HepG2 (cell line): ENCODE results near the gene FGFR2. TPM values are rescaled to one million over a fixed set of nuclear protein-coding genes. Genes with fewer than 3 reads are reported as not detected.

Experiments
- ATAC-seq: fragments of 200-7000 bp; cut with Tn5 transposase; 3 replicates; pipeline ENCODE4 v1.9.1; 2020; ENCODE audit warnings: mild to moderate bottlenecking, moderate library complexity
- BruUV-seq: library from RNA; stranded (reverse); fragments of 400-500 nt; replicated peaks from 2 replicates; lab custom pipeline; 2021; lab: Mats Ljungman, UMichigan
- CTCF ChIA-PET: fragments of 300-600 bp; formaldehyde crosslinking; extraction: SDS; loops from one replicate; lab custom pipeline; 2021; ENCODE audit warnings: low total read pairs, inconsistent platforms, low intra/inter-chr PET ratio; lab: Yijun Ruan, JAX
- POLR2A ChIA-PET: fragments of 350-600 bp; sonication (Branson Sonifier 250); formaldehyde crosslinking; loops from one replicate; lab custom pipeline; 2020; ENCODE audit warnings: antibody characterized with exemption, inconsistent platforms; lab: Yijun Ruan, JAX
- DNase-seq: peaks from one replicate; pipeline ENCODE4 v3.0.0-alpha.2; 2015; ENCODE audit warnings: low spot score
- FAIRE-seq: peaks from 3 replicates; lab custom pipeline; 2011; peaks lifted over from hg19 to GRCh38; lab: Jason Lieb, UNC
- H2AFZ ChIP-seq: one replicate; pipeline ENCODE4 v1.6.1; 2011; ENCODE audit warnings: low read length, inconsistent platforms
- H3K27ac ChIP-seq: fragments of 300-600 bp; 3 replicates; pipeline ENCODE4 v1.8.0; 2011; ENCODE audit warnings: mixed run types, mild to moderate bottlenecking, mixed read lengths, low read length, inconsistent platforms; ENCODE audit not compliant: insufficient read depth; ENCODE audit errors: extremely low read length
- H3K27me3 ChIP-seq, 2 experiments: fragments of 200-600 bp in 1 of 2; 2 replicates in 1 of 2; 3 replicates in 1 of 2; pipeline versions ENCODE4 v1.6.0 to v1.8.0; 2011; ENCODE audit warnings: low read length in 2 of 2, mild to moderate bottlenecking in 2 of 2, moderate library complexity in 2 of 2, inconsistent platforms in 1 of 2; ENCODE audit not compliant: insufficient read depth in 2 of 2, control insufficient read depth in 1 of 2
- H3K36me3 ChIP-seq, 2 experiments: fragments of 200-600 bp in 1 of 2; replicated peaks in 1 of 2; 2 replicates in 1 of 2; 3 replicates in 1 of 2; pipeline versions ENCODE4 v1.5.1 to v1.8.0; 2011; ENCODE audit warnings: low read length in 2 of 2, inconsistent platforms in 1 of 2; ENCODE audit not compliant: insufficient read depth in 2 of 2, control insufficient read depth in 1 of 2
- H3K4me1 ChIP-seq: 2 replicates; pipeline ENCODE4 v1.5.1; 2012; ENCODE audit warnings: low read length, inconsistent platforms; ENCODE audit not compliant: insufficient read depth
- H3K4me2 ChIP-seq: 2 replicates; pipeline ENCODE4 v1.6.0; 2011; ENCODE audit warnings: low read depth, low read length, inconsistent platforms
- H3K4me3 ChIP-seq, 3 experiments: fragments of 200-600 bp in 1 of 3; sonication (generic), shearing (Covaris generic) in 1 of 3; replicated peaks in 1 of 3; 2 replicates each; pipeline ENCODE4 v1.5.1; 2011 to 2016; ENCODE audit warnings: low read length in 3 of 3, inconsistent platforms in 2 of 3, low read depth in 2 of 3, mild to moderate bottlenecking in 2 of 3, control low read depth in 1 of 3, mixed read lengths in 1 of 3; ENCODE audit not compliant: insufficient read depth in 1 of 3
- H3K79me2 ChIP-seq: one replicate; pipeline ENCODE4 v1.6.1; 2011; ENCODE audit warnings: low read length, inconsistent platforms; ENCODE audit not compliant: insufficient read depth
- H3K9ac ChIP-seq: 2 replicates; pipeline ENCODE4 v1.6.0; 2011; ENCODE audit warnings: mild to moderate bottlenecking, low read depth, low read length, inconsistent platforms; ENCODE audit not compliant: insufficient read depth
- H3K9me3 ChIP-seq: 2 replicates; pipeline ENCODE4 v1.5.1; 2012; ENCODE audit warnings: mild to moderate bottlenecking, low read length
- H4K20me1 ChIP-seq: 2 replicates; pipeline ENCODE4 v1.6.0; 2011; ENCODE audit warnings: inconsistent platforms, mild to moderate bottlenecking, low read length, moderate library complexity; ENCODE audit not compliant: insufficient read depth
- REXO4 ChIP-seq: sonication (generic); formaldehyde crosslinking; IDR thresholded peaks from 2 replicates; pipeline ENCODE4 v1.8.0; 2022; ENCODE audit warnings: missing genetic modification reagents, mild to moderate bottlenecking, borderline replicate concordance
- SRSF1 ChIP-seq: fragments of 200-400 bp; formaldehyde crosslinking; optimal IDR thresholded peaks from 2 replicates; pipeline ENCODE3; 2017; ENCODE audit warnings: mild to moderate bottlenecking, low read depth, low read length, moderate library complexity
- ZMAT5 ChIP-seq: sonication (generic); formaldehyde crosslinking; IDR thresholded peaks from 2 replicates; pipeline ENCODE4 v1.5.0; 2020; ENCODE audit warnings: mild to moderate bottlenecking, low read depth, missing genetic modification reagents, borderline replicate concordance
- ZNF350 ChIP-seq: sonication (generic); formaldehyde crosslinking; IDR thresholded peaks from 2 replicates; pipeline ENCODE4 v1.4.0; 2020; ENCODE audit warnings: mild to moderate bottlenecking, low read depth, missing genetic modification reagents, borderline replicate concordance
- ZNF691 ChIP-seq: sonication (generic); formaldehyde crosslinking; IDR thresholded peaks from 2 replicates; pipeline ENCODE4 v1.4.0; 2020; ENCODE audit warnings: missing genetic modification reagents, low read depth, mild to moderate bottlenecking, borderline replicate concordance
- whole genome bisulfite sequencing: methylation state at CpG from one replicate; pipeline ENCODE4 v1.1.6; 2017; ENCODE audit warnings: low lambda C conversion rate; 5-methylcytosine and 5-hydroxymethylcytosine counted together
- in situ Hi-C: cut with HindIII; loops from 2 replicates; pipeline ENCODE4 v1.10.0; 2017; ENCODE audit warnings: low pct_unique_long_range_greater_than_20kb; ENCODE audit not compliant: extremely low pct_ligation_motif_present
- intact Hi-C: fragments of 100-400 bp; cut with micrococcal nuclease; formaldehyde crosslinking; loops from one replicate; pipeline ENCODE4 v1.10.0; 2022; ENCODE audit not compliant: unreplicated experiment
- polyA plus RNA-seq, 8 experiments: library from polyadenylated mRNA; depleted of rRNA in 3 of 8; stranded (reverse) in 7 of 8; unstranded in 1 of 8; fragments of >200 nt; fragmentation: Illumina TruSeq in 4 of 8; extraction: Trizol in 4 of 8; gene quantifications; 2 replicates each; pipeline versions ENCODE4 v1.2.1 to v1.2.3, GENCODE V29; 2011 to 2016; ENCODE audit warnings: low read depth in 4 of 8, missing spikeins in 1 of 8, mixed read lengths in 1 of 8; ENCODE audit not compliant: insufficient read depth in 1 of 8
- total RNA-seq, 5 experiments: library from RNA; depleted of rRNA; stranded (reverse); fragments of >200 nt; fragmentation: Illumina TruSeq; extraction: Trizol; gene quantifications; 2 replicates each; pipeline ENCODE4 v1.2.3, GENCODE V29; 2016; ENCODE audit warnings: low read depth in 1 of 5

The FGFR2 gene
- total and polyA plus RNA-seq, 2 of the 13 experiments (the other 11 are each of a cell fraction or from before 2014, with no cell fraction given), result 1.6 to 2.6 TPM

GRCh38 chr10:121526135-121526790, 72.0 kb downstream of the FGFR2 start:
- Histone ChIP-seq H3K36me3 (no peaks in the 10 kb centered on the region), H2AFZ (no peak overlapping the region), H3K27ac (no peak overlapping the region), H3K79me2 (no peaks in the 10 kb centered on the region), H3K4me2 (no peak overlapping the region), H3K4me1 (peaks cover 89% of the 10 kb centered on the region), H3K27me3 (no peaks in the 10 kb centered on the region), H4K20me1 (no peaks in the 10 kb centered on the region), H3K9ac (no peak overlapping the region), H3K9me3 (no peaks in the 10 kb centered on the region), H3K4me3 (no peak overlapping the region)
- ChIA-PET CTCF (no interaction called here), POLR2A (no interaction called here)
- TF ChIP-seq ZNF350 (CRISPR knock-in tag), result no peak
- TF ChIP-seq SRSF1, result no peak
- TF ChIP-seq ZNF691 (CRISPR knock-in tag), result no peak
- no peak for TF ChIP-seq REXO4
- no peak for TF ChIP-seq ZMAT5 (CRISPR knock-in tag)
- no TSS peak for BruUV-seq
- DNase-seq, result no peak
- WGBS, result 94% methylated on average over 11 of the region's 11 CpGs
- in situ Hi-C loops, result no loop called here
- ATAC-seq, result no peak
- no peak for FAIRE-seq
- intact Hi-C loops, result no loop called here
